ENCODE measurements around the gene PHEX. TPM values are rescaled to one million over a fixed set of nuclear protein-coding genes. Genes with fewer than 3 reads are reported as not detected.

PHEX gene
- under 1 TPM in 2 of 4 donors, not detected in 2; 0.04 to 0.11 TPM for total RNA-seq
- polyA plus RNA-seq: under 1 TPM in 2 of 3 donors, not detected in 1; 0.01 to 0.04 TPM
- long read RNA-seq, donor 1: 0 reads
- long read RNA-seq, donor 2: 0 reads

- Histone ChIP-seq H3K27me3 (ENCODE audit: insufficient read depth in 3 of 3, low read length in 2 of 3) (no peaks in the 10 kb centered on the region), H3K4me1 (no peaks in the 10 kb centered on the region), H3K9me3 (no peaks in the 10 kb centered on the region), H3K27ac (no peak within 1 kb of the TSS), H3K4me3 (no peak within 1 kb of the TSS), H3K36me3 (ENCODE audit: insufficient read depth in 1 of 2, low read depth in 1 of 2) (no peaks in the 10 kb centered on the region)
- WGBS, 3 donors: 62 to 93% (median 71%) methylated on average over 1 of the region's 1 CpG
- DNase-seq (no peak), ATAC-seq (no peak)
- no peak for TF ChIP-seq CTCF (IDR thresholded peaks at IDR 0.05)
- intact Hi-C loops (cut with DNase I): no loop called here
Measured at GRCh38 chrX:22032084-22032483, at the start of gene PHEX. PHEX (plus strand) TSS chrX:22032325; CDS start chrX:22033006, 681 bp downstream.

- Histone ChIP-seq H3K27ac (no peak overlapping the region), H3K36me3 (ENCODE audit: insufficient read depth in 1 of 2, low read depth in 1 of 2) (peaks cover 0 to 23% of the 10 kb centered on the region in 2 donors), H3K9me3 (no peaks in the 10 kb centered on the region), H3K27me3 (ENCODE audit: insufficient read depth in 3 of 3, low read length in 2 of 3) (no peaks in the 10 kb centered on the region), H3K4me1 (no peaks in the 10 kb centered on the region), H3K4me3 (no peak overlapping the region)
- WGBS, 3 donors: 15 to 17% (median 16%) methylated on average over 3 of the region's 3 CpGs
- intact Hi-C loops (cut with DNase I): loop anchor here (2.0 to 10.0 kb wide), 3 partner anchors 149 to 209 kb away; no protein-coding TSS in a partner anchor
- DNase-seq (peak in 1 of 2 donors; percentile 33), ATAC-seq (peak; percentile 89 to 97 (median 94))
- TF ChIP-seq CTCF (IDR thresholded peaks at IDR 0.05): peak; percentile 96
Measured at GRCh38 chrX:21985332-21985777, 46.8 kb upstream of the PHEX start.

- Histone ChIP-seq H3K4me3 (no peak overlapping the region), H3K27ac (no peak overlapping the region), H3K36me3 (ENCODE audit: insufficient read depth in 1 of 2, low read depth in 1 of 2) (peaks cover 0 to 23% of the 10 kb centered on the region in 2 donors), H3K4me1 (no peaks in the 10 kb centered on the region), H3K9me3 (no peaks in the 10 kb centered on the region), H3K27me3 (ENCODE audit: insufficient read depth in 3 of 3, low read length in 2 of 3) (no peaks in the 10 kb centered on the region)
- intact Hi-C loops (cut with DNase I): loop anchor here (10.0 kb wide), 2 partner anchors 148 to 208 kb away; no protein-coding TSS in a partner anchor
- DNase-seq (no peak), ATAC-seq (no peak)
- WGBS, 3 donors: 63 to 84% (median 77%) methylated on average over 1 of the region's 1 CpG
- TF ChIP-seq CTCF (IDR thresholded peaks at IDR 0.05): no peak
Measured at GRCh38 chrX:21986596-21986995, 45.5 kb upstream of the PHEX start.

- TF ChIP-seq CTCF (IDR thresholded peaks at IDR 0.05): no peak
- intact Hi-C loops (cut with DNase I): loop anchor here (10.0 kb wide), 2 partner anchors 145 to 205 kb away; no protein-coding TSS in a partner anchor
- no peaks in the 10 kb centered on the region for H3K9me3 ChIP-seq
- no peak for ATAC-seq
- no peaks in the 10 kb centered on the region for H3K27me3 ChIP-seq (ENCODE audit: insufficient read depth in 3 of 3, low read length in 2 of 3)
- peaks cover 0 to 33% of the 10 kb centered on the region in 2 donors for H3K36me3 ChIP-seq (ENCODE audit: insufficient read depth in 1 of 2, low read depth in 1 of 2)
- 67 to 98% (median 92%) methylated on average over 4 of the region's 4 CpGs for WGBS, 3 donors
- H3K4me3 ChIP-seq: no peak overlapping the region
- H3K27ac ChIP-seq: no peak overlapping the region
- H3K4me1 ChIP-seq: no peaks in the 10 kb centered on the region
- DNase-seq: no peak
Measured at GRCh38 chrX:21989384-21989783, 42.7 kb upstream of the PHEX start.

GRCh38 chrX:21990832-21991231 lies 41.3 kb upstream of the PHEX start:
- ATAC-seq: no peak
- peaks cover 0 to 33% of the 10 kb centered on the region in 2 donors for H3K36me3 ChIP-seq (ENCODE audit: insufficient read depth in 1 of 2, low read depth in 1 of 2)
- intact Hi-C loops (cut with DNase I): no loop called here
- DNase-seq: no peak
- no peak overlapping the region for H3K27ac ChIP-seq
- H3K9me3 ChIP-seq: no peaks in the 10 kb centered on the region
- 80 to 92% (median 83%) methylated on average over 8 of the region's 8 CpGs for WGBS, 3 donors
- no peak overlapping the region for H3K4me3 ChIP-seq
- no peaks in the 10 kb centered on the region for H3K27me3 ChIP-seq (ENCODE audit: insufficient read depth in 3 of 3, low read length in 2 of 3)
- no peak for TF ChIP-seq CTCF (IDR thresholded peaks at IDR 0.05)
- no peaks in the 10 kb centered on the region for H3K4me1 ChIP-seq
